Measurements from ENCODE around the gene MGAM2. TPM values are rescaled to one million over a fixed set of nuclear protein-coding genes. Genes with fewer than 3 reads are reported as not detected.

Gene MGAM2
- total RNA-seq, result not detected in 2 replicates

DNA sequence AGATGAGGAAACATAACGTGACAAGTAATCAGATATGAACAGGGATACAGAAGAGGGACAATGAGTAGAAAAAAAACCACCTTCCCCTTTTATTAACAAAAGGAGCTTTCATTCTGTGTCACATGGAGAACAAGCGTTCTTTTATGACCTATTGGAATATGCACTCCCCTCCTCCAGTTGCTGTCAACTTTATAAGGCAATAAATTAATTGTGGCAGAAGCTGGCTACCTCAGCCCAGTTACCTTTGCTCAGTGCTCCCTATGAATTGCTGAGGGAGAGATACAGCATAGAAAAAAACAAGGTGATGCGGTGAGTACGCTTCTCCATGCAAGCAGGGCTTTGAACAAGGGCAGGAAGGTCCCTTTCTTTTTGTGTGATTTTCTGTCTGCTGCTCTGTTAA lies at the start of gene MGAM2:
MGAM2 (plus strand) TSS at position 220 of the 400 bp plus-strand sequence. CDS start 5,156 bp downstream, outside the sequence.

GRCh38 chr7:142257958-142258357 lies 146.4 kb downstream of the MGAM2 start, which contains the start of gene PRSS58:
Gene PRSS58 (minus strand): TSS chr7:142258058. CDS start chr7:142257707, 351 bp downstream.

Other genes starting within 250 kb of the MGAM2 start
- not detected in 2 replicates for gene OR9A4, start 195.3 kb upstream of the MGAM2 start, total RNA-seq
- gene CLEC5A, start 164.7 kb upstream of the MGAM2 start, total RNA-seq, result 0.23 TPM in 1 of 2 replicates, not detected in the other
- not detected in 2 replicates for gene TAS2R38, start 137.9 kb upstream of the MGAM2 start, total RNA-seq
- 1.4 and 3.1 TPM in 2 replicates for gene MGAM, start 115.8 kb upstream of the MGAM2 start, total RNA-seq
- not detected in 2 replicates for gene PRSS58, start 146.3 kb downstream of the MGAM2 start, total RNA-seq

Measured in hair follicular keratinocyte (primary cell).